ENCODE data around the gene EGFLAM. TPM values are rescaled to one million over a fixed set of nuclear protein-coding genes. Genes with fewer than 3 reads are reported as not detected.
A peak's percentile ranks its signal among the peaks of the same experiment; 100 is the strongest.

EGFLAM gene
- total RNA-seq, 1 donor from 2014 or later = 2.9 TPM

DNA sequence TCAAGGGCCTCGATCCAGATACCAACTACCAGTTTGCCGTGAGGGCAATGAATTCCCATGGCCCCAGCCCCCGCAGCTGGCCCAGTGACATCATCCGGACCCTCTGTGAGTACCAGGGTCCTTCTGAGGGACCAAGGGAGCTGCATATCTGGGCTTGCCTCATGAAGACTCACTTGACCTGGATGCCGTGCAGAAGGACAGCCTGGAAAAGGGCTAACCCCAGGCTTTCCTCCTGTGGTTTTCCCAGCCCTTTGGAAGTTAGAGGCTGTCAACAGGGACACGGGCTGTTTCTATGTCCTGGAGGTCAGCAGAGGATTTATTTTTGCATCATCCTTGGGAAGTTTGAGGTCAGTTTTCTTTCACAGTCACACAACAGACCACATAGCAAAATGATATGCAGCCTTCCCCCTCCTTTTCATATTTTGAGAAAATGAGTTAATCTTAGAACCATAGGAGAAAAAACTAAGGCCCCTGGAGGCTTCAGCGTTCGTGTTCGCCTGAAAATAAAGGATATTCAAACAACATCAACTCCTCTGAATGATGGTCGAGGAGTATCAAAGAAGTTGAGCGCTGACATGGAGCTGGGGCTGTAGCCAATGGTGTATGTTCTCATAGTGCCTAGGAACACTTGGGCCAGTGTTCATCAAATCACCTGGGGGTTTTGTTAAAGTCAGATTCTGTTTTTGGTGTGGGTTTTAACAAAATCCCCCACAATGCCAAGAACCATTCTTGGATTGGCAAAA, 112.2 kb downstream of the EGFLAM start:
- FAIRE-seq = no peak
- DNase-seq (ENCODE audit: low spot score in 2 of 2) = no peak

DNA sequence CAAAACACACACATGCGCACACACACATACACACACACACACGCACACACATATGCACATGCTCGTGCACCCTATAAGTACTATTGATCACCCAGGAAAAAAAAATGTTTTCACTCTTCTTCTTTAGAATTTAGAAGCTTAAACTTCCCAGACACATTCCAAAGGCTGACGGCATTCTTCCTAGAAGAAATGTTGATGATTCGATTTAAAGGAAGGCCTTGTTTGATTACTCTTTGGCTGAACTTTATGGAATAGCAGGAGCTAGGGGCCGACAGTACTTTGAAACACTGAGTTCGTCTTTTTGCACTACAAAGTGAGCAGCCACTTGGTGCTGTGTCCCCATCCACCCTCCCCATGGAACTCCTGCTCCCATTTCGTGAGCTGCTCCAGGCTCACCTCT, 113.2 kb downstream of the EGFLAM start:
- FAIRE-seq = no peak
- no peak for DNase-seq (ENCODE audit: low spot score in 2 of 2)

GRCh38 chr5:38373743-38374142, 115.4 kb downstream of the EGFLAM start:
- DNase-seq (ENCODE audit: low spot score in 2 of 2) (peak in 1 of 2 donors; percentile 12), FAIRE-seq (no peak)

GRCh38 chr5:38375423-38375822, 117.1 kb downstream of the EGFLAM start:
- FAIRE-seq (no peak), DNase-seq (ENCODE audit: low spot score in 2 of 2) (no peak)

DNA sequence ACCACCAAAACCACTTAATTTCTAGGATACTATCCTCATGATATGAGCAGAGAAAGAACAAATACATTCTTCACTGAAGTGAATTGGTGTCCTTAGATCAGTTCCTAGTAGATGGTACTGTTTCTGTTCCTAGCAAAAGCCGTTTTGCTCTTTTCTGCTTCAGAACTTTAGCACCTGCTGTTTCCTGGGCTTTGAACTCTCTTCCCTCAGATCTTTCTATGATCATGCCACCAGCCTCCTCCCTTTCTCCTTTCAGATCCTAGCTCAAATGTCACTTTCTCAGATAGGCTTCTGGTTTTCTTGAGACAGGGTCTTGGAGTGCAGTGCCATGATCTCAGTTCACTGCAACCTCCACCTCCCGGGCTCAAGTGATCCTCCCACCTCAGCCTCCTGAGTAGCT, 118.0 kb downstream of the EGFLAM start:
- no peak for DNase-seq (ENCODE audit: low spot score in 2 of 2)
- FAIRE-seq = no peak

- no peak for DNase-seq (ENCODE audit: low spot score in 2 of 2)
- no peak for FAIRE-seq
These were observed 120.2 kb downstream of the EGFLAM start for GRCh38 chr5:38378579-38378978.

GRCh38 chr5:38379350-38379937, 121.1 kb downstream of the EGFLAM start:
- FAIRE-seq = no peak

GRCh38 chr5:38380537-38380936, 122.2 kb downstream of the EGFLAM start:
- FAIRE-seq (no peak), DNase-seq (ENCODE audit: low spot score in 2 of 2) (no peak)

More at GRCh38 chr5:38379350-38379937, 121.1 kb downstream of the EGFLAM start:
- no peak for DNase-seq (ENCODE audit: low spot score in 2 of 2)

- DNase-seq (ENCODE audit: low spot score in 2 of 2) (no peak), FAIRE-seq (no peak)
These were observed 123.0 kb downstream of the EGFLAM start for GRCh38 chr5:38381361-38381760.

- no peak for FAIRE-seq
- DNase-seq (ENCODE audit: low spot score in 2 of 2) = peak; percentile 17 to 55
These were observed 124.5 kb downstream of the EGFLAM start for GRCh38 chr5:38382898-38383297.

DNA sequence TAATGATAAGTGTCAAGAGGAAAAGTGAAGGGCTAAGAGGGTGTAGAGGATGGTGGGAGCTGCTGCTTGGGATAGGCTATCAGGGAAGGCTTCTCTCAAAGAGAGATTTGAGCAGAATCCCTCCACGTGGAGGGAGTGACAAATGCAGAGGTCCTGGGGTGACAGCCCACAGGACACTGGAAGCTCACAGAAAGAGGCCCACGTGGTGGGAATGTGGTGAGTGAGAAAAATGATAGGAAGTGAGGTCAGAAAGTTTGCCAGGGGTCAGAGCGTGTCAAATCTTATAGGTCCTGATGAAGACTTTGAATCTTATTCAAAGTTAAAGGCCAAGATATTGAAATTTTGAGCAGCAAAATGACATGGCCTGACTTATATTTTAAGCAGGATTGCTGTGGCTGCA, 125.3 kb downstream of the EGFLAM start:
- DNase-seq (ENCODE audit: low spot score in 2 of 2) (no peak), FAIRE-seq (no peak)

DNA sequence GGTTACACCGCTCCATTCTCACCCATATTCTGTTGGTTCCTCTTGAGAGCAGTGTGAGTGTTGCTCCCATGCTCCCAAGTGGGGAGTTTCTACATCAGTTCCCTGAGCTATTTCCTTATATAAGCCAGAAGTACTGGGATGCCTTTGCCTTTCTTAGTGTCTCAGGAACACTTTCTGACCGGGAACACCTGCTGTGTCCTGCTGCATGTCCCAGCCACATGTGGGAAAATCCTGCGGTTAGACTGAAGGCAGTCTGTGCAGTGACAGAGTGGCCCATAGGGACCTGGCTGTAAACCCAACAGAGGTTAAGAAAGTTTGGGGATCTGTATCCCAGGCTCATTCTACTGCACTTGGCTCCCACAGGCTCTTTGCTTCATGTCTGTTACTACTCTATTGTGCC, 126.0 kb downstream of the EGFLAM start:
- no peak for DNase-seq (ENCODE audit: low spot score in 2 of 2)
- no peak for FAIRE-seq

DNA sequence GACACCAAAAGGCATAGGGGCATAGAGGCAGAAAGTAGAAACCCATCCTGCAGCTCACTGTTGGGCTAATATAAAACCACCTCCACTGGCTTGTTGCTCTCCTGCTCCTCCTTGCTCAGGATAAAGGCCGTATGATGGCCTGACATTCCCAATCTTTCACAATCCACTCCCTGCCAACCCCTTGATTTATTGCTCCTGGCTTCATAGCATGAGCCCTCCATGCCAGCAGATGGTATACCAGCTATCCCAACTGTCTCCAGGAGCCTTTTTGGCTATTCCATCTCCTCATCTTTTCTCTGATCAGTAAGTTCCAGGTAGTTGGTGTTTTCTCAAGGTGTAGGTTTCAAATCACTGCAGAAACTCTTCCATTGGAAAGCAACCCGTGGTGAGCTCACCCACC, 128.8 kb downstream of the EGFLAM start:
- FAIRE-seq = no peak
- no peak for DNase-seq (ENCODE audit: low spot score in 2 of 2)

GRCh38 chr5:38393636-38394035, 135.3 kb downstream of the EGFLAM start:
- no peak for FAIRE-seq
- DNase-seq (ENCODE audit: low spot score in 2 of 2) = no peak

GRCh38 chr5:38396766-38397165, 138.4 kb downstream of the EGFLAM start:
- DNase-seq (ENCODE audit: low spot score in 2 of 2) = no peak
- no peak for FAIRE-seq

DNA sequence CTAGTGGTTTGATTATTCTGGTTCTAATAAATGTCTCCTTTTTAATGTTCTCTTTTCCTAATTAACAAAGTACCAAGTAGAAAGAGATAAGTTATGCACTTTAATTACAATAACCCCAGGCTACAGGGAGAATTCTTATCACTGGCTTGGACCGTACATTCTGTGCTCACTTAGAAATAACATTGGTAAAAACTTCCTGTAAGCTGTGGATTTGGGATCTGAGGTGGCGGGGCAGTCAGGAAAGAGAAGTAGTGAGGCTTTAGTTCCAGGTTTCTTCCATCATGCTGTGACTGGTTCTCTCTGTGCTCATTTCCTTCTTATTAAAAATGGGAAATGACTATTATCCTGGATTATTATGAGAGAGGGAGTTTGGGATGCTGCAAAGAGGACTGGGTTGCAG, 142.0 kb downstream of the EGFLAM start:
- DNase-seq (ENCODE audit: low spot score in 2 of 2) = no peak
- no peak for FAIRE-seq

GRCh38 chr5:38401145-38401544, 142.8 kb downstream of the EGFLAM start:
- DNase-seq (ENCODE audit: low spot score in 2 of 2) (no peak), FAIRE-seq (no peak)

DNA sequence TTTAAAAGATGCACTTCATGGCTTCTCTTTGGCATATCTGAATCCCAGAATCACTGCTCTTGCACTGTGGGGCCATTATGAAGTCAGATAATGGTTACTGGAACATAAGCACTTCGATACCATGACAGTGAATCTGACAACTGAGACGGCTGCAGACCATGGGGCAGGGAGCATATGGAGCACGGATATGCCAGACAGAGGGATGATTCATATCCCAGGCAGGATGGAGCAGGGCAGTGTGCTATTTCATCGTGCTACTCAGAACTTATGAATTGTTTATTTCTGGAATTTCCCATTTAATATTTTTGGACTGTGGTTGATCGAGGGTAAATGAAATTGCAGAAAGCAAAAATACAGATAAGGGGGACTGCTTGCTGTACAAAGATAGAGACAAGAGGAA, 145.0 kb downstream of the EGFLAM start:
- no peak for FAIRE-seq
- DNase-seq (ENCODE audit: low spot score in 2 of 2) = no peak

DNA sequence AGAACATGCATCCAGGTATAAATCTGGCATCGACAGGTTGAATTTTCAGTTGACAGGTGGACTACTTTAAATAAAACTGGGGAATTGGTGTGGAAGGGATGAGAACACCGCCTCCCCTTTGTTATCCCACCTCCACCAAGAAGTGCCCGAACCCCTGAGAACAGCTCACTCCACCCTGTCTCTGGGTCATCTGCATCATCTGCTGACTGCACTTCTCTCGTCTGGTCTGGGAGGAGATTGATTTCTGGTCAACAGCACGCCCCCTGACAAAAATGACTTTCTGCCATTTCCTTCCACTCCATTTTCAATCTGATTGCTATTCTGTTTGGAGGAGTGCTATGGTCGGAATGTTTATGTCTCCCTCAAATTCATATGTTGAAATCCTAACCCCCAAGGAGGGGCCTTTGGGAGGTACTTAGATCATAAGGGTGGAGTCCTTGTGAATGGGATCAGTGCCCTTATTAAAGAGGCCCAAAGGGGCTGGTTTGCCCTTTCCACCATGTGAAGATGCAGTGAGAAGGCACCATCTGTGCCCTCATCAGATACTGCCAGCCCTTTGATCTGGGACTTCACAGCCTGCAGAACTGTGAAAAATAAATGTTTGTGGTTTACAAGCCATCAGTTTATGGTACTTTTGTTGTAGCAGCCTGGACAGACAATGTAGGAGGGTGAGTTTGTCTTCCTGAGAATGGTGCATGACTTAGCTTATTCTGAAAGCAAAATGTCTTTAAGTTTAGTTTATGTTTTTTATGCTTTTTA, 145.7 kb downstream of the EGFLAM start:
- no peak for DNase-seq (ENCODE audit: low spot score in 2 of 2)
- FAIRE-seq = no peak

GRCh38 chr5:38404667-38405276, 146.4 kb downstream of the EGFLAM start:
- DNase-seq (ENCODE audit: low spot score in 2 of 2) (no peak), FAIRE-seq (no peak)
